GM12801 (cell line): ENCODE results near the gene TMEM185B.

Experiments
- CTCF ChIP-seq: IDR thresholded peaks from one replicate; pipeline ENCODE4 v1.5.1; 2011; ENCODE audit warnings: control low read depth; ENCODE audit not compliant: insufficient read length; ENCODE audit errors: extremely low read depth

The TMEM185B gene

GRCh38 chr2:120226316-120226715 is 3.1 kb upstream of the TMEM185B start:
- TF ChIP-seq CTCF, result no peak

- no peak for TF ChIP-seq CTCF
Observed at GRCh38 chr2:120225549-120226065, 2.4 kb upstream of the TMEM185B start.

GRCh38 chr2:120224735-120225548 is 1.7 kb upstream of the TMEM185B start:
- TF ChIP-seq CTCF, result no peak

- no peak for TF ChIP-seq CTCF
Observed at GRCh38 chr2:120224256-120224655, 1.1 kb upstream of the TMEM185B start.

- no peak for TF ChIP-seq CTCF
Observed at GRCh38 chr2:120222186-120223033, 790 bp downstream of the TMEM185B start.

GRCh38 chr2:120221616-120222015 is 1.6 kb downstream of the TMEM185B start:
- TF ChIP-seq CTCF, result no peak

GRCh38 chr2:120220756-120221155 is 2.4 kb downstream of the TMEM185B start:
- no peak for TF ChIP-seq CTCF
